Measurements from ENCODE around the gene C2orf68. TPM values are rescaled to one million over a fixed set of nuclear protein-coding genes. Genes with fewer than 3 reads are reported as not detected.

Gene C2orf68
- total and polyA plus RNA-seq, 2 of the 13 experiments (the other 11 are each of a cell fraction or from before 2014, with no cell fraction given), result 47.1 to 77.4 TPM

GRCh38 chr2:85602476-85603234 lies 9.2 kb downstream of the C2orf68 start, which contains the start of gene TMEM150A (continued):
- peak; percentile 80 for TF ChIP-seq CREM (IDR thresholded peaks at IDR 0.05)
- TF ChIP-seq CREM (CRISPR knock-in tag; IDR thresholded peaks at IDR 0.05), result no peak
- TF ChIP-seq IRX3 (CRISPR knock-in tag; IDR thresholded peaks at IDR 0.05; ENCODE audit: borderline replicate concordance, low read depth), result 0 out of 2 replicates have a peak, but pooled peaks have one; percentile 84
- no peak for TF ChIP-seq SNAPC5 (CRISPR knock-in tag; IDR thresholded peaks at IDR 0.05; ENCODE audit: borderline replicate concordance)
- TF ChIP-seq MTA1 (CRISPR knock-in tag; IDR thresholded peaks at IDR 0.05; ENCODE audit: borderline replicate concordance), result no peak; the same call in 1 of the 2 replicates
- TF ChIP-seq KDM5A (IDR thresholded peaks at IDR 0.05; ENCODE audit: borderline replicate concordance, low read length), result peak; percentile 39
- peak; percentile 89 for TF ChIP-seq KDM5B (CRISPR knock-in tag; IDR thresholded peaks at IDR 0.05; ENCODE audit: borderline replicate concordance)
- peak; percentile 89 for TF ChIP-seq MED8 (CRISPR knock-in tag; IDR thresholded peaks at IDR 0.05; ENCODE audit: insufficient replicate concordance)
- TF ChIP-seq ZNF10 (CRISPR knock-in tag; IDR thresholded peaks at IDR 0.05; ENCODE audit: borderline replicate concordance, low read depth), result no peak
- no peak for TF ChIP-seq ZNF557 (CRISPR knock-in tag; IDR thresholded peaks at IDR 0.05)
- TF ChIP-seq MXI1 (IDR thresholded peaks at IDR 0.05; ENCODE audit: borderline replicate concordance, low read depth, low read length), result peak; percentile 87
- peak; percentile 72; the same call in 1 of the 2 replicates for TF ChIP-seq ZNF776 (CRISPR knock-in tag; IDR thresholded peaks at IDR 0.05)
- TF ChIP-seq REST (IDR thresholded peaks at IDR 0.05; ENCODE audit: borderline replicate concordance in 1 of 2, low read depth in 1 of 2, low read length in 2 of 2), result no peak; a peak in 1 of 4 replicates
- TF ChIP-seq ZNF430 (CRISPR knock-in tag; IDR thresholded peaks at IDR 0.05), result peak; percentile 22; the same call in 1 of the 2 replicates
- no peak for TF ChIP-seq ZNF800 (CRISPR knock-in tag; IDR thresholded peaks at IDR 0.05)
- TF ChIP-seq ZNF660 (CRISPR knock-in tag; IDR thresholded peaks at IDR 0.05; ENCODE audit: borderline replicate concordance, low read depth), result no peak
- peak; percentile 71 for TF ChIP-seq GATAD1 (CRISPR knock-in tag; IDR thresholded peaks at IDR 0.05)
- TF ChIP-seq ZNF34 (CRISPR knock-in tag; IDR thresholded peaks at IDR 0.05; ENCODE audit: borderline replicate concordance), result no peak
- TF ChIP-seq PCBP1 (IDR thresholded peaks at IDR 0.05; ENCODE audit: borderline replicate concordance, low read depth, low read length), result no peak
- TF ChIP-seq LBX2 (CRISPR knock-in tag; IDR thresholded peaks at IDR 0.05; ENCODE audit: borderline replicate concordance), result no peak; the same call in none of the 2 replicates
